Urothelium cell line (cell line): Measurements from ENCODE around the gene KIAA0825.
"Not testable (repeated sequence)": the region's sequence is repeated elsewhere in the genome, so short reads cannot be mapped to it uniquely, and the experiment has no call there.

Source experiments
- DNase-seq: peaks from one replicate; pipeline ENCODE4 v3.0.0; 2011; ENCODE audit warnings: low spot score, mixed read lengths
- FAIRE-seq: peaks from 2 replicates; lab custom pipeline; 2011; peaks lifted over from hg19 to GRCh38; lab: Jason Lieb, UNC

KIAA0825 gene

GRCh38 chr5:94595281-94595840 lies 23.0 kb downstream of the KIAA0825 start:
- FAIRE-seq (no peak), DNase-seq (no peak)

GRCh38 chr5:94577466-94578245 lies 40.7 kb downstream of the KIAA0825 start:
- FAIRE-seq, result no peak
- DNase-seq, result no peak

GRCh38 chr5:94575196-94575595 lies 43.2 kb downstream of the KIAA0825 start:
- DNase-seq (no peak), FAIRE-seq (no peak)

DNA sequence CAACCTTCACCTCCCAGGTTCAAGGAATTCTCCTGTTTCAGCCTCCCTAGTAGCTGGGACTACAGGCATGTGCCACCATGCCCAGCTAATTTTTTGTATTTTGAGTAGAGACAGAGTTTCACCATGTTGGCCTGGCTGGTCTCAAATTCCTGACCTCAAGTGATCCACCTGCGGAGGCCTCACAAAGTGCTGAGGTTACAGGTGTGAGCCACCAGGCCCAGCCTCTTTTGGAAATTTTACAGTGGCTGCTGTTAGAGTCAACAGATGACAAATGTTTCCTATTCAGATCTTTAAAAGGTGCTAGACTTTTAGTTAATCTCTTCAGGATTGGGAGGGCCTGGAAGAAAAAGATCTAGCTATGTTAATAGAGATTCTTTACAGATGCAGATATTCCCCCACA lies 45.1 kb downstream of the KIAA0825 start:
- FAIRE-seq, DNase-seq: not testable (repeated sequence)

- DNase-seq (no peak), FAIRE-seq (no peak)
Measured at GRCh38 chr5:94571415-94571814, 47.0 kb downstream of the KIAA0825 start.

GRCh38 chr5:94564812-94565211 lies 53.6 kb downstream of the KIAA0825 start:
- no peak for DNase-seq
- FAIRE-seq, result no peak

DNA sequence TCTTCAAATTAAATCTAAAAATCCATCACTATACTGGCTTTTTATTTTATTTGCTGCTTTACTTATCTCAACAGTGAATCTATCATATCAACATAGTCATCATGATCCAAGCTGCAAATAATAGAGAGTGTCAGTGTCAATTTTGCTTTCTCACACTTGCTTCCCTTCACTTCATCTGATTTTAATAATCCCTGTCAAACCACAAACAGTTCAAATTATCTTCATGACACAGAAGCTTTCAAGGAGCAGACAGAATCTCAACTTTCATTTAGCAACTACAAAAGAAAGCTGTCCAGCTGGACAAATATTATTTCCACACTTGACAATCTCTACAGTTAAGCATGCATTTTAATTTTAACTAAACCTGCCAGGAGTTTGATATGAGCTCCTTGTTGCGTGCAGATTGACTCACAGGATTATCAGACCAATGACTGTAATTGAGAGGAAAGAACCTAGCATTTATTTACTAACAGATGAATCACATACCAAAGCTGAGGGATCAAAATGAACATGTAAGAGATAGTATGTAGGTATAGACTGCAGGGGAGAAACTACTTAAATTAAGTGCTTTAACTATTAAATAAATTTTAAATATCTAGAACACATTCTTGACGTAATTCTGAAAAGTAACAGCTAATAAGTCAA lies 56.0 kb downstream of the KIAA0825 start:
- no peak for DNase-seq
- FAIRE-seq, result no peak

DNA sequence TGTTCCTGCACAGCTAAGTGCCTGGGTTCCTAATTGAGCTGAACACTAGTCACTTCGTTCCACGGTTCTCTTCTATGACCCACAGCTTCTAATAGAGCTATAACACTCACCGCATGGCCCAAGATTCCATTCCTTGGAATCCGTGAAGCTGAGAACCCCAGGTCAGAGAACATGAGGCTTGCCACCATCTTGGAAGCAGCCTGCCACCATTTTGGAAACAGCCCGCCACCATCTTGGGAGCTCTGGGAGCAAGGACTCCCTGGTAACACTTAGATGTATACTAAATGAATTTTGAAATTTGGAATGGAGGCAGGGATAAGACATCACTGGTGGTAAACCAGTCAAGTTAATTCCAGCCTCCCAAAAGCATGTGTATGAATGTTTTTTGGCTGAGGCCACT lies 60.4 kb downstream of the KIAA0825 start:
- DNase-seq (no peak), FAIRE-seq (no peak)

DNA sequence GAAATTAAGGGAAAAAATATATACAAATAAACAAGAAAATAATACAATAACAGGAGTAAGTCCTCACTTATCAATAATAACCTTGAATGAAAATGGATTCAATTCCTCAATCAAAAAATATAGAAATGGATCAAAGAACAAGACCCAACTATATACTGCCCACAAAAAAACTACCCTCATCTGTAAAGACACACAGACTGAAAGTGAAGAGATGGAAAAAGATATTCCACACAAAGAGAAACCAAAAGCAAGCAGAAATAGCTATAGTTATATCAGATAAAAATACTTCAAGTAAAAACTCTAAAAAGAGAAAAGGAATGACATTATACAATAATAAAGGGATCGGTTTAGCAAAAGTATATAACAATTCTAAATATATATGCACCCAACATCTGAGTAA lies 66.5 kb downstream of the KIAA0825 start:
- FAIRE-seq (no peak), DNase-seq (no peak)

DNA sequence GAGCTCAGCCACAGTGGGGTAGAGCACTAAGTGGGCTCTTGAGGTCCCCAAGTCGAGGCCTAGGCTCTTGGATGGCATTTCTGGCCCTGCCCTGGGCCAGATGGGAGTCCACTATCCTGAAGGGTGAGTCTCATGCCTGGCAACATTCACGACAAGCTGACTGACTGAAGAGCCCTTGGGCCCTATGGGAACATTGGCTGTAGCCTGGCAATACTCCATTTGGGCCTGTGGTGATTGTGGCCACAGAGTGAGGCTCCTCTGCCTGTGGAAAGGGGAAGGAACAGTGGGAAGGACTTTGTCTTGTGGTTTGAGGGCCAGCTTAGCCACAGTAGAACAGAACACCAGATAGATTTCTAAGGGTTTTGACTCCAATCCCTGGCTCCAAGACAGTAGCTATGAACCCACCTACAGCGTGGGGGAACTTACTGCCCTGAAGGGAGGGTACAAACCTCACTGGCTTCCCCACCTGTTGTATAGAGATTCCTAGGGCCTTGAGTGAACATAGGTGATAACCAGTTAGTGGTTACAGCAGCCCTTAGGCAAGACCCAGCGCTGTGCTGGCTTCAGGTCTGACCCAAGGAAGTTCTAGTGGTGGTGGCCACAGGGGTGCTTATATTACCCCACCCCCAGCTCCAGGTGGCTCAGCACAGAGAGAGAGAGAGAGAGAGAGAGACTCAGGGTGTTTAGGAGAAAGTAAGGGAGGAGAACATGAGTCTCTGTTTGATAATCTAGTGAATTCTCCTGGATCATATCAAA lies 72.4 kb downstream of the KIAA0825 start:
- no peak for DNase-seq
- no peak for FAIRE-seq

- no peak for DNase-seq
- FAIRE-seq, result no peak
Measured at GRCh38 chr5:94544875-94545547, 73.4 kb downstream of the KIAA0825 start.

GRCh38 chr5:94544031-94544650 lies 74.3 kb downstream of the KIAA0825 start:
- no peak for DNase-seq
- FAIRE-seq, result no peak

DNA sequence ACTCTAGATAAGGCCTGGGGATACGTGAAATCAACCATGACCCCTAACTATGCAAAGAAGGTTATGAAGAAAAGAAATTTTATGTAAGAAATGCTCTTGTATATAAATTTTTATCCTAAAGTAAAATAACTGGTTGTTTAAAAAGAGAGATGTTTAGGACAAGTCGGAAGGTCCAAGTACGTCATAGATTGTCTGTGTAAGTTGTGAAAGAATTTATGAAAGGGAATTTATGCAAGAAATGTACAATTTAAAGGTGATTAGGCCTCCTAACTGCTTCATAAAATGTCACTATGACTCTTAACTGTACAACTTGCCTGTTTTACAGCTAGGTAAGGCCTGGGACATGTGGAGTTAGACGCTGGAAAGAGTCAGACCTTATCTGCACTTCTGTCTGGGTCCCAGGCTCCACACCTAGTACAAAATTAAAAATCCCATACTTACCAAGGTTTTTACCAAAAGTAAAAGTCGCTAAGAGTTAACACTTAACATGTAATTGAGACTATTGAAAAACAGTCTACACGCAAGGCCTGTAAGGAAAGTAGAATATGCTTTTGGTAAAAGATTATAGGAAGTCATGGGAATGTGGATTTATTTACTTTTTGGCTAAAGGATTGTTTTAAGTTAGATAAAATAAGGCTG lies 77.4 kb downstream of the KIAA0825 start:
- no peak for FAIRE-seq
- DNase-seq, result no peak

- FAIRE-seq (no peak), DNase-seq (no peak)
Measured at GRCh38 chr5:94538260-94538659, 80.1 kb downstream of the KIAA0825 start.

DNA sequence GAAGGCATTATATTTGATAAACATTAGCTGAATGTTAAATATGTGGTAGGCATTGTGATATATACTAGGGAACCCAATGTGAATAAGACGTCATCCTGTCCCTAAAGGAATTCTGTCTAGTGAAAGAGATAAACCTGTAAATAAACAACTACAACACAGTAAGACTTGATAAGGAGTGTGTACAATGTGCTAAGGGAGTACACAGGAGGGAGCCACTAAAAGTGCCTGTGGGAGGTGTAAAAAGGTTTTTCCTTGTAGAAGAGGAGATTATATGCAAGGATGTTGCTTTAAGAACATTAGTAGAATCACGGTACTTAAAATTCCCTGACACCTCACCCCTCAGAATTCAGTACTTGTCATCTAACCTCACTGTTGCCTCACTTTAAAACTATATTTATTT lies 91.7 kb downstream of the KIAA0825 start:
- FAIRE-seq (no peak), DNase-seq (no peak)

GRCh38 chr5:94524841-94525697 lies 93.3 kb downstream of the KIAA0825 start:
- no peak for FAIRE-seq
- DNase-seq, result peak; percentile 26

- no peak for DNase-seq
- no peak for FAIRE-seq
Measured at GRCh38 chr5:94523018-94523417, 95.4 kb downstream of the KIAA0825 start.

DNA sequence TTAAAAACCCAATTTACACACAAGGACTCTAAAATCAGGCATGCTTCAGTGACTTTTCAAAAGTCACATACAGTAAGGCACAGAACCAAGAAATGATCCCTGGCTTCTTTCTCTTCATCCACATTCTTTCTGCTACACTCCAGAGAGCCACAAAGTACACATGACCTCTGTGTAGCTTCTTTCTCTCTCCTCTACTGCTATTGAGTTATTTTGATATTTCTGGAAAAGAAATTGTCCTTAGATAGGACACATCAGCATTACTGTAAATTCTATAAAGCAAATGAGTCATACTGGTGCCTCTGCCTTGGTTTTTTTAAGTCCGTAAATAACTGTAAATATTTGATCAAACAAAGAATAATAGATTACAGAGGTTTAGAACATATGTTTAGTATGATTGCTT lies 96.3 kb downstream of the KIAA0825 start:
- FAIRE-seq (no peak), DNase-seq (no peak)
